Measurements from ENCODE around the gene PDZRN3. TPM values are rescaled to one million over a fixed set of nuclear protein-coding genes. Genes with fewer than 3 reads are reported as not detected.

Gene PDZRN3
- polyA plus RNA-seq, 1 of the 3 experiments (the other 2 are of a cell fraction) = 10.3 TPM

DNA sequence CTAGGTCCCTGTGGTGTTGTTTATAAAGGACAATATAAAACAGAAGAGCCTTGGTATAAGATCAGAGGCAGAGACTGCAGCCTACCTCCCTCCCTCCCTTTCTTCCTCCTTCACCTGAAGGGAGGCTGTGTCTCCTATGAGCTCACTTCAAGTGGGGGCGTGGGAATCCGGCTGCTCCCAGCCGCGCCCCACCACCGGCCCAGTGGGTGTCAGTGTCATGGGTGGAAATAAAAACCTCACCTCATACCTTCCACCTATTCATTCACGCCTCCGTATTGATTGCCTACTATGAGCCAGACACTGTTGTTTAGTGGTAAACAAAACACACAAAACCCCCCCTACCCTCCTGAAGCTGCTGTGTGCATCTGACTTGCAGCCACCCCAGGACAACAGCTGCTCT lies 181.9 kb downstream of the PDZRN3 start:
- ChIA-PET POLR2A (no interaction called here), CTCF (interaction anchor here (0.8 to 2.2 kb wide), 4 partner anchors 9 to 341 kb away, joined by 3 to 7 read pairs (median 6); no protein-coding TSS in a partner anchor)
- H4K20me1 ChIP-seq (ENCODE audit: insufficient read depth) = peaks cover 48% of the 10 kb centered on the region; the same call in 1 of the 2 replicates
- H3K4me2 ChIP-seq = no peak overlapping the region
- H3K27ac ChIP-seq (ENCODE audit: low read depth in 2 of 2, low read length in 1 of 2) = no peak overlapping the region; a peak in 1 of 4 replicates
- no peak for DNase-seq
- peaks cover 0 to 7% of the 10 kb centered on the region in 2 experiments for H3K36me3 ChIP-seq (replicated peaks in 1 of 2; ENCODE audit: control insufficient read depth in 1 of 2, insufficient read depth in 2 of 2, low read length in 1 of 2)
- H2AFZ ChIP-seq (ENCODE audit: low read depth) = no peak overlapping the region
- no peaks in the 10 kb centered on the region for H3F3A ChIP-seq (replicated peaks; ENCODE audit: insufficient read depth)
- 92% methylated on average over 7 of the region's 7 CpGs for WGBS (ENCODE audit: low lambda C conversion rate)
- H3K9me3 ChIP-seq = no peaks in the 10 kb centered on the region
- peaks cover 0 to 5% of the 10 kb centered on the region in 2 experiments; a peak in 2 of 4 replicates for H3K4me1 ChIP-seq (ENCODE audit: control insufficient read depth in 1 of 2, insufficient read depth in 2 of 2, low read depth in 1 of 2, low read length in 1 of 2)
- no peaks in the 10 kb centered on the region for H3K27me3 ChIP-seq (ENCODE audit: insufficient read depth)
- H3K79me2 ChIP-seq (ENCODE audit: insufficient read depth) = peaks cover 11% of the 10 kb centered on the region; the same call in 1 of the 2 replicates
- H3K9ac ChIP-seq = no peak overlapping the region
- TF ChIP-seq SMC3 (IDR thresholded peaks at IDR 0.05; ENCODE audit: low read depth, low read length) (no peak), JUND (IDR thresholded peaks at IDR 0.05) (no peak), NFIC (IDR thresholded peaks at IDR 0.05; ENCODE audit: borderline replicate concordance) (no peak), TEAD4 (IDR thresholded peaks at IDR 0.05; ENCODE audit: borderline replicate concordance, insufficient read depth) (no peak), YY1 (IDR thresholded peaks at IDR 0.05; ENCODE audit: low read depth) (no peak), MXI1 (IDR thresholded peaks at IDR 0.05; ENCODE audit: low read depth, low read length) (no peak)
- TF ChIP-seq, protein P1, sequence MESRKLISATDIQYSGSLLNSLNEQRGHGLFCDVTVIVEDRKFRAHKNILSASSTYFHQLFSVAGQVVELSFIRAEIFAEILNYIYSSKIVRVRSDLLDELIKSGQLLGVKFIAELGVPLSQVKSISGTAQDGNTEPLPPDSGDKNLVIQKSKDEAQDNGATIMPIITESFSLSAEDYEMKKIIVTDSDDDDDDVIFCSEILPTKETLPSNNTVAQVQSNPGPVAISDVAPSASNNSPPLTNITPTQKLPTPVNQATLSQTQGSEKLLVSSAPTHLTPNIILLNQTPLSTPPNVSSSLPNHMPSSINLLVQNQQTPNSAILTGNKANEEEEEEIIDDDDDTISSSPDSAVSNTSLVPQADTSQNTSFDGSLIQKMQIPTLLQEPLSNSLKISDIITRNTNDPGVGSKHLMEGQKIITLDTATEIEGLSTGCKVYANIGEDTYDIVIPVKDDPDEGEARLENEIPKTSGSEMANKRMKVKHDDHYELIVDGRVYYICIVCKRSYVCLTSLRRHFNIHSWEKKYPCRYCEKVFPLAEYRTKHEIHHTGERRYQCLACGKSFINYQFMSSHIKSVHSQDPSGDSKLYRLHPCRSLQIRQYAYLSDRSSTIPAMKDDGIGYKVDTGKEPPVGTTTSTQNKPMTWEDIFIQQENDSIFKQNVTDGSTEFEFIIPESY (IDR thresholded peaks at IDR 0.05; ENCODE audit: borderline replicate concordance, low read depth) = no peak
- H3K9me2 ChIP-seq = no peaks in the 10 kb centered on the region
- H3K4me3 ChIP-seq (ENCODE audit: low read depth in 2 of 2, low read length in 1 of 2) = no peak overlapping the region

DNA sequence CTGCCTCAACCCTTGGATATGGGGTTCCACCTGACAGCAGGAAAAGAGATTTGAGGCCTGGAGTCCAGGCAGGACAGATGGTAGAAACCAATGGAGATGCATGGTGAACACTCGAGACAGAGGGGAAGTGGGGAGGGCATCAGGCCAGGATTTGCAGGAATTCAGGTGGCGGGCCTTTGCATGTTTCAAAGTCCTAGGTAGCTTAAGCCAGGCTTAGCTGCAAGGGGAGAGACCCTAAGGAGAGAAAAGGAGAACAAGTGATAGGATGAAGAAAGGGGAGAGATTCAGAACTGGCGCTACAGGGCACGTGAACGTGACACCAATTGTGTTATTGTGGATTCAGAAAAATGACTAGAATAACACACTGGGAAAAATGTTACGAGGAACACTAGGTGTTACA lies 182.6 kb downstream of the PDZRN3 start:
- Histone ChIP-seq H4K20me1 (ENCODE audit: insufficient read depth) (peaks cover 50% of the 10 kb centered on the region; the same call in 1 of the 2 replicates), H2AFZ (ENCODE audit: low read depth) (no peak overlapping the region), H3K79me2 (ENCODE audit: insufficient read depth) (peaks cover 8% of the 10 kb centered on the region; the same call in 1 of the 2 replicates), H3K9me2 (no peaks in the 10 kb centered on the region), H3K27me3 (ENCODE audit: insufficient read depth) (no peaks in the 10 kb centered on the region), H3K4me2 (no peak overlapping the region), H3K27ac (ENCODE audit: low read depth in 2 of 2, low read length in 1 of 2) (no peak overlapping the region), H3K9me3 (no peaks in the 10 kb centered on the region), H3K9ac (no peak overlapping the region), H3K36me3 (replicated peaks in 1 of 2; ENCODE audit: control insufficient read depth in 1 of 2, insufficient read depth in 2 of 2, low read length in 1 of 2) (peaks cover 0 to 7% of the 10 kb centered on the region in 2 experiments), H3K4me3 (ENCODE audit: low read depth in 2 of 2, low read length in 1 of 2) (no peak overlapping the region), H3K4me1 (ENCODE audit: control insufficient read depth in 1 of 2, insufficient read depth in 2 of 2, low read depth in 1 of 2, low read length in 1 of 2) (peaks cover 0 to 6% of the 10 kb centered on the region in 2 experiments; a peak in 2 of 4 replicates), H3F3A (replicated peaks; ENCODE audit: insufficient read depth) (no peaks in the 10 kb centered on the region)
- no peak for TF ChIP-seq TCF12 (IDR thresholded peaks at IDR 0.05)
- TF ChIP-seq, protein P2, sequence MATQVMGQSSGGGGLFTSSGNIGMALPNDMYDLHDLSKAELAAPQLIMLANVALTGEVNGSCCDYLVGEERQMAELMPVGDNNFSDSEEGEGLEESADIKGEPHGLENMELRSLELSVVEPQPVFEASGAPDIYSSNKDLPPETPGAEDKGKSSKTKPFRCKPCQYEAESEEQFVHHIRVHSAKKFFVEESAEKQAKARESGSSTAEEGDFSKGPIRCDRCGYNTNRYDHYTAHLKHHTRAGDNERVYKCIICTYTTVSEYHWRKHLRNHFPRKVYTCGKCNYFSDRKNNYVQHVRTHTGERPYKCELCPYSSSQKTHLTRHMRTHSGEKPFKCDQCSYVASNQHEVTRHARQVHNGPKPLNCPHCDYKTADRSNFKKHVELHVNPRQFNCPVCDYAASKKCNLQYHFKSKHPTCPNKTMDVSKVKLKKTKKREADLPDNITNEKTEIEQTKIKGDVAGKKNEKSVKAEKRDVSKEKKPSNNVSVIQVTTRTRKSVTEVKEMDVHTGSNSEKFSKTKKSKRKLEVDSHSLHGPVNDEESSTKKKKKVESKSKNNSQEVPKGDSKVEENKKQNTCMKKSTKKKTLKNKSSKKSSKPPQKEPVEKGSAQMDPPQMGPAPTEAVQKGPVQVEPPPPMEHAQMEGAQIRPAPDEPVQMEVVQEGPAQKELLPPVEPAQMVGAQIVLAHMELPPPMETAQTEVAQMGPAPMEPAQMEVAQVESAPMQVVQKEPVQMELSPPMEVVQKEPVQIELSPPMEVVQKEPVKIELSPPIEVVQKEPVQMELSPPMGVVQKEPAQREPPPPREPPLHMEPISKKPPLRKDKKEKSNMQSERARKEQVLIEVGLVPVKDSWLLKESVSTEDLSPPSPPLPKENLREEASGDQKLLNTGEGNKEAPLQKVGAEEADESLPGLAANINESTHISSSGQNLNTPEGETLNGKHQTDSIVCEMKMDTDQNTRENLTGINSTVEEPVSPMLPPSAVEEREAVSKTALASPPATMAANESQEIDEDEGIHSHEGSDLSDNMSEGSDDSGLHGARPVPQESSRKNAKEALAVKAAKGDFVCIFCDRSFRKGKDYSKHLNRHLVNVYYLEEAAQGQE (IDR thresholded peaks at IDR 0.05; ENCODE audit: low read depth, low read length) = no peak
- TF ChIP-seq RCOR1 (IDR thresholded peaks at IDR 0.05; ENCODE audit: low read length) = no peak
- ChIA-PET POLR2A (no interaction called here), CTCF (interaction anchor here (0.8 to 2.2 kb wide), 3 partner anchors 8 to 66 kb away, joined by 3 to 7 read pairs (median 6); no protein-coding TSS in a partner anchor)
- WGBS (ENCODE audit: low lambda C conversion rate) = 90% methylated on average over 6 of the region's 6 CpGs
- no peak for DNase-seq

Measured in SK-N-SH (cell line).